Stromal cell of bone marrow (primary cell): ENCODE measurements around the gene FBXL17.

ENCODE experiments used
- DNase-seq: peaks from one replicate; pipeline ENCODE4 v3.0.0-alpha.2; 2012; ENCODE audit warnings: low read depth

The FBXL17 gene

DNA sequence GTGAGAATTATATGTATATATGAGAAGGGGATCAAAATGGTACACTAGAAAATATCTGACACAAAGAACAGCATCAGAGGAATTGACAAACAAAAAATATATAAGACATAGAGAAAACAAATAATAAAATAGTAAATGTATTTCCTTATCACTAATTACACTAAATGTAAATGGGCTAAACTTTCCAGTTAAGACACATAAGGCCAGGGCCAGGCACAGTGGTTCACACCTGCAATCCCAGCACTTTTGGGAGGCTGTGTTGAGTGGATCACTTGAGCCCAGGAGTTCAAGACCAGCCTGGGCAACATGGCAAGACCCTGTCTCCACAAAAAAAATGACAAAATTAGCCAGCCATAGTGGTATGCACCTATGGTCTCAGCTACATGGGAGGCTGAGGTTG is 8.5 kb downstream of the FBXL17 start:
- DNase-seq = no peak

DNA sequence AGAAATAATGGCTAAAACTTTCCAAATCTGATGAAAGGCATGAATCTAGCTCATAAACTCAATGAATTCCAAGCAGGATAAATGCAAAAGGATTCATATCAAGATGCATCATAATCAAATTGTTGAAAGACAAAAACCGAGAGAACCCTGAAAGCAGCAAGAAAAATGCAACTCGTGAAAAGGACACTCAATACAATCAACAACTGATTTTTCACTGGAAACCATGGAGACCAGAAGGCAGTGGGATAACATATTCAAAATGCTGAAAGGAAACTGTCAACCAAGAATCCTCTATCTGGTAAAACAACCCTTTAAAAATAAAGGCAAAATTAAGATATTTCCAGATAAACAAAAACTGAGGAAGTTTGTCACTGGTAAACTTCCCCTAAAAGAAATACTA is 9.5 kb downstream of the FBXL17 start:
- no peak for DNase-seq

DNA sequence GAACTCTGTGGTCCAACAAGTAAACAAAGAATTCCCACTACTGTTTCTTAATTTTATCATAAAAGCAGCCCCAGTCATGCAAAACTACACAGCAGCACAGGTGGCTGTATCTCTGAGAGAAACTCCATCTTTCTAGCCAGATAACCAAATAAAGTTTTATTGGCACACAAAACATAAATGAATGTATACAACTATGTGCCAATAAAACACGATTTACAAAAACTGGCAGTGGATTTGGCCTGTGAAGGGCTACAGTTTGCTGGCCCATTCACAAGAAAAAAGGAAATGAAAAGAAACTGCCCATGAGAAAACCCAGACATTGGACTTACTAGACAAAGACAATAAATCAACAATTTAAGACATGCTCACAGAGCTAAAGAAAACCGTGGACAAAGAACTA is 10.6 kb downstream of the FBXL17 start:
- no peak for DNase-seq

GRCh38 chr5:108369167-108369566 is 12.7 kb downstream of the FBXL17 start:
- DNase-seq = no peak

DNA sequence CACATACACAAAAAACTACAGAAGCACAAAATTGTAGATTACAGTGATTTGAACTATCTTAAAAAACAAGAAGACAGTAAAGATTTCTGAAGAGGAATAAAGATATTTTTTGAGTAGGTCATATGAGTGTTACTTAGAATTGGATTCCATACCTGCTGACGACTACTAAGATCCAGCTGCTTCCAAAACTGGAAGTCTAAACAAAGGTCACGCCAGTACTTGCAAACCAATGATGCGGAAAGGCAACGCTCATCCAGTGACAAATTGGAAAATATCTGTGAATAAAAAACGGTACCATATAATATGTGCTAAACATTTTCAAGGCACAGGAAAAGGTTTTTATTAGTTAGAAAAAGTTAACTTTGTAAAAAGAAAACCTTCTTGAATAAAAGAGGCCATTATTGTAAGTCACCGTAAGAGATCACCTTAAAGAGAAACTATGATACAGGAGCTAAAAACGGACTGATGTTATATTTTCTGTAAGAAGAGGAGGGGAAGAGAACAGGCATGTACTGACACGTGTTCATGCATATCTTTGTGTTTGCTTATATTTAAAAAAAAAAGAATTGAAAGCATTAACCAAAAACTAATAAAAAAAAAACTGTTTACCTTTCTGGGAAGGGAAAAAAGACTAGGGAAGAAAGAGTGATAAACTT is 14.1 kb downstream of the FBXL17 start:
- no peak for DNase-seq

DNA sequence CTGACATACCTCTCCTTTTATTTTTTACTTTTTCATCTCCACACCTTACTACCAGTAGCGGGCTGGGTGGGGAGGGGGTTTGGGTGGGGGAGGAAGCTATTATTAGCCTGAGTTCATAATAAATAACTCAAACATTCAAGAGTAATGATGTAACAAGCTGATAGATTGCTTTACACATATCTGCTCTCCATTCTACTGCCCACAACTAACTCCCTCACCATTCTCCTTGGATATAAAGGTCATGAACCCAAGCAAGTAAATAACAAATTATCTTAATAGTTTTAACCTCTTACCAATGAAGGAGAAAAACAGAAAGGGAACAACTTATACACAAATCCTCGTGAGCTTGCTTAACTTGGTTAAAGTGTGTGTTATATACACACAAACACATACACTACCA is 15.4 kb downstream of the FBXL17 start:
- DNase-seq = no peak

DNA sequence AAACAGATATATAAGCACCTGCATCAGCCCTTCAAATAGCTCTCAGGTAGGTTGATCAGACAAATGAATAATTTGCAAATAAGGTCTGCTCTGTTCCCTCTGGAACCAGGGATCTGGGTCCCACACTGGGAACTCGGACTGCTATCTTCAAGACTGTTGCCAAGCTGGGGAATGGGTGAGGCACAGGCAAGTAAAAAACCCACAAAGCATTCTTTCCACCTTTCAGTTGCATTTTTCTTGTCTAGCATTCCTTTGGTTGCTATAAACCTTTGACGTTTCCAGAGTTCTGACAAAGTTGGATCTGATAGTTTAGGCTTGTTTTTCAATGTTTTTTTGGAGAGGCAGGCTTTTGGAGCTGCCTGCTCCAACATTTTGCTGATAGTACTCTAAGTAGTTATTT is 20.1 kb downstream of the FBXL17 start:
- no peak for DNase-seq

DNA sequence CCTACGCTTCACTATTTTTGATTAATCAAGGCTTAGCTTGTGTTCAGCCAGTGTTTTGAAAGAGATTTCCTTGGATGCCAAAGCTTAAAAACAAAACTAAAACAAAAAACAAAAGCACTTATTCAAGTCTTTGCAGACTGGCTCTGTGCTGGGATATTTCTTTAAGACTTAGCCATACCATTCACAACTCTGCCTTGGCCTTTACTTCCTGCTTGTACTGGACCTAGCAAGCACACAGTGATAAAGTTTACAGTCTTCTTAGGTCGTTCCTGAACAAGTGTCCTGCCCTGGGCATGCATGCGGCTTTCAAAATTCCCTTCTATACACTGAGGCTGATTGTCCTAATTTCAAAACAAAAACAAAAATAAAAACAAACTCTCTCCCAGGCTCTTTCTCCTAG is 20.7 kb downstream of the FBXL17 start:
- DNase-seq = no peak

DNA sequence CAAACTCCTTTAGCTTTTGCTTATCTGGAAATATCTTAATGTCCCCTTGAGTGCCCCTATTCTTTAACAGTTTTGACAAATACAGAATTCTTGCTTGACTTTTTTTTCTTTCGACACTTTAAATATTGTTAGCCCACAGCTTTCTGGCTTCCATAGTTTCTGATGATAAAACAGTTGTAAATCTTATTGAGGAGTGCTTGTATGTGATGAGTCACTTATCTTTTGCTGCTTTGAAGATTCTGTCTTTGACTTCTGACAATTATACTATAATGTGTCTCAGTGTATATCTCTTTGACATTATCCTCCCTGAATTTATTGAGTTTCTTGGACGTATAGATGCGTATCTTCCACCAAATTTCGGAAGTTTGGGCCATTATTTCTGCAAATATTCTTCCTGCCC is 21.6 kb downstream of the FBXL17 start:
- no peak for DNase-seq

- DNase-seq = no peak
Observed at GRCh38 chr5:108356286-108356685, 25.6 kb downstream of the FBXL17 start.

- DNase-seq = no peak
Observed at GRCh38 chr5:108353087-108353486, 28.8 kb downstream of the FBXL17 start.

DNA sequence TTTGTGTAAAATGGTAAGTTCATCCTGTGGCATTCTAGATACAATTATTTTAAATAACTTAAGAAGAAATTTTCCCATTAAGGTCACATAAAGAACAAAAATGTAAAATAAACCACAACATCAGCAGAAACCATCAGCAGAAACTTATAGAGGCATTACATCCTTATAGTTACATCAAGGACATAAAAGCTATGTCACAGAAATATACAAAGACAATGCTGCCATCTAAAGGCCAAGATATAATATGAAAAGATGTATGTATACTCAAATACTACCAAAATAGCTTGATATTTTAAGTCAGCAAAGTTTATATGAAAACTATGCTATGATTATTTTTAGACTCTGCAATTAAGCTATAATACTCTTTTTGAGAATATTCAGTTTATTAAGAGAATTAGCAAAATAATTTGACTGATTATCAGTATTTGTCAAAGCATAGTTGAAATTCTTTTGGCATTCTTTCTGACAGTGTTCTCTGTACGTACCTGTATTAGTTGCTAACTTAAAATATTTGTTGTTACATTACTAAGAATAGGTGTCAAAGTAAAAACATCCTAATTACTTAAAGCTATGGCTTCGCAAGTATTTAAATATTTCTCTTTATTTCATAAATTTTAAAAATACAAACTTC is 36.2 kb downstream of the FBXL17 start:
- peak; percentile 9 for DNase-seq

GRCh38 chr5:108344103-108344822 is 37.6 kb downstream of the FBXL17 start:
- no peak for DNase-seq

GRCh38 chr5:108341866-108342265 is 40.0 kb downstream of the FBXL17 start:
- DNase-seq = no peak

- DNase-seq = no peak
Observed at GRCh38 chr5:108340131-108340530, 41.8 kb downstream of the FBXL17 start.

- no peak for DNase-seq
Observed at GRCh38 chr5:108339220-108339619, 42.7 kb downstream of the FBXL17 start.

GRCh38 chr5:108334225-108334624 is 47.7 kb downstream of the FBXL17 start:
- DNase-seq = no peak

- DNase-seq = no peak
Observed at GRCh38 chr5:108326982-108327381, 54.9 kb downstream of the FBXL17 start.

GRCh38 chr5:108324886-108325285 is 57.0 kb downstream of the FBXL17 start:
- no peak for DNase-seq

DNA sequence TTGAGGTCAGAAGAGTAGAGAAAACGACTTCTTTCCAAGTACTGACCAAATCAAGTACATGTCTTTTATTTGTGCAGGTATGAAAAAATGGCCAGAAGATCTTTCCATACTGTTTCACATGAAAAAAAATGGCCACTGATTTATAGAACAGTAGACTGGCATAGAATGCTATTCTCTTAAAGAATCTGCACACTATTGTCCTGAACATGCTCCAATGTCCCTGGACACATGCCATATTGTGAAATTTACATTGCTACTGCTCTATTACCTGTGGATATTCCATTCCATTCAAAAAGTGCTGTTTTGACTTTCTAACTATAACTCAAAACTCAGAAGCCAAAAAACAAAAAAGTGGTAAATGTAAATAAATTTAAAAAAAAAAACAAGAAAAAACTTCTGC is 60.6 kb downstream of the FBXL17 start:
- no peak for DNase-seq

DNA sequence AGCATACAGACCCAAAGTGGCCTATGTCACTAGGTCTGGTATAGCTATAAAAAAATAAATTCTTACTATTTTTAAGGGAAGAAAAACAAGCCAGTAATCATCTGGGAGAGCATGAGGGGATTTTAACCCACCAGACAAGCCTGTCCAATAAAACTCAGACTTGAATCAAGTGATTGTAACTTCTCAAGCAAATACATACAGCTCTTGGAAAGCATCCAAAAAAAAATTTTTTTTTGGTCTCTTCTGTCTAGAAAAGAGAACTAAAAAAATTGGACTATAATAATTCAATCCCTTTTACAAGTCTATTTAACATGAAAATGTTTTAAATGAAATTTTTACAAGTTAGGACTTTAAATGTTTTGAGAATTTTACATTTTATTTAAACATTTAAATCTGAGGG is 61.7 kb downstream of the FBXL17 start:
- no peak for DNase-seq

- no peak for DNase-seq
Observed at GRCh38 chr5:108315829-108316228, 66.1 kb downstream of the FBXL17 start.

DNA sequence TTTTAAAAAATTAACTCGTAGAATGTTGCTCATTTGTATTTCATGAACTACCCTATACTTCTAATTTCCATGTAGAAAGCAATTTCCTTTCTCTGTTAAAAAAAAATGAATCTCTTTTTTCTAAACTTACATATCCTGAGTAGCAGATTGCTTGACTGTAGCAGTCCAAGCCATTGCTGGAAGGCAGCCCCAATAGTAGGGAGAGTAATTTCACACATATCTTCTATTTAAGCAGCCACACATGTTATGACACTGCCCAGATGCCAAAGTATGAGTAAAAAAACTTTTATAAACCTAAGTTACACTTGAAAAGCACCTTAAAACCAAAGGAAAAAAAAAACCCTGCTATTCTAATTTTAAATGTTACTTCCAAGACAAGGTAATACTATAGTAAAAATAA is 69.6 kb downstream of the FBXL17 start:
- DNase-seq = no peak

GRCh38 chr5:108311682-108312081 is 70.2 kb downstream of the FBXL17 start:
- no peak for DNase-seq
